Stomach smooth muscle (tissue), 2 donors: ENCODE data around the gene PDZK1IP1.
A peak's percentile ranks its signal among the peaks of the same experiment; 100 is the strongest.

Source experiments
- H3K27ac ChIP-seq: one replicate; pipeline ENCODE4 v1.7.0; 2013; ENCODE audit warnings: mild to moderate bottlenecking, low read length, inconsistent platforms
- H3K27me3 ChIP-seq, 2 donors: one replicate each; pipeline ENCODE4 v1.7.0; 2013; ENCODE audit warnings: low read length in 2 of 2; ENCODE audit not compliant: insufficient read depth in 2 of 2, control insufficient read depth in 1 of 2
- H3K36me3 ChIP-seq, 2 donors: one replicate each; pipeline ENCODE4 v1.7.0; 2013; ENCODE audit warnings: low read length in 2 of 2; ENCODE audit not compliant: control insufficient read depth in 2 of 2, insufficient read depth in 2 of 2
- H3K4me1 ChIP-seq: one replicate; pipeline ENCODE4 v1.7.0; 2013; ENCODE audit warnings: low read length; ENCODE audit not compliant: control insufficient read depth, insufficient read depth
- H3K4me3 ChIP-seq, 2 donors: one replicate each; pipeline ENCODE4 v1.7.0; 2013; ENCODE audit warnings: low read length in 2 of 2
- H3K9ac ChIP-seq, 2 donors: one replicate each; pipeline ENCODE4 v1.7.0; 2013; ENCODE audit warnings: low read length in 2 of 2, mild to moderate bottlenecking in 1 of 2
- H3K9me3 ChIP-seq, 2 donors: one replicate each; pipeline ENCODE4 v1.7.0; 2013; ENCODE audit warnings: low read length in 2 of 2; ENCODE audit not compliant: control insufficient read depth in 2 of 2
- donor health status: healthy.
- donor health status: Pancreatic carcinoma.

PDZK1IP1 gene

DNA sequence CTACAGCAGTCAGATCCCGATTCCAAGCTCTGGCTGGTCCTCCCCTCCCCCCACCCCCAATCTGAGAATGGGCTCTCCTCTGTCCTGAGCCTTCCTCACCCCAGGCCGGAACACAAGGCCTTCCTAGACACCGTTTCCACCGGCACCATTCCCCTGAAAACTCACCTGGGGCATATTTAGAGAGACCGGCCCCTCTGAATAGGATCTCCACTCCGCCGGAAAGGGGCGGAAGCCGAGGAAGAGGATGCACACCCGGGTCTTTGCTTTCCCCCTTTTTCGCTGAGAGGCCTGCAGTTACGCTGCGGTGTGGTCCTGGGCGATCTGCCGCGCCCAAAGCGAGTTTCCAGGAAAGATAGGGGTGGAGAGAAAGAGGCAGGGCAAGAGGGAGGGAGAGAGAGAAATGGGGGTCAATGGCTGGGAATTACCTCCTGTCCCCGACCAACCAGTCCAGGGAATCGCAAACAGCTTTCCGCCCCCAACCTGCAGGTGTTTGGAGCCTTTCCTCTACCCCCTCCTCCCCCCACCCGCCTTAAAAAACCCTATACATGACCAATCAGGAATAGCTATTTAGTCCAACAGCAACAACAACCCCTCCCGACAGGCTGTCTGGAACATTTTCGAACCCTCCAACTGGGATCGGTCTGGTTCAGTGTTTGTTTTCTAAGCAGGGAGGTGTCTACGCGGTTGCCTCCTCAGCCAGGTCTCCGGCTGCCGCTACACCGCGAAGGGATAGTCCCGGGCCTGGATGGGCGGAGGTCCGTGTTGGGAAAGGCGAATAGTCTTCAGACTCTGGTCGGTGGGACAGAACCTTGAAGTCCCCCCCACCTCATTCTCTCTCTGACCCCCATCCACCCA lies 39.4 kb upstream of the PDZK1IP1 start:
- Histone ChIP-seq H3K27me3 (peaks cover 84 to 95% of the 10 kb centered on the region in 2 donors), H3K9me3 (peaks cover 0 to 2% of the 10 kb centered on the region in 2 donors), H3K4me1 (peaks cover 21% of the 10 kb centered on the region), H3K36me3 (no peaks in the 10 kb centered on the region), H3K9ac (no peak overlapping the region), H3K4me3 (peak overlapping the region in 1 of 2 donors; percentile 35), H3K27ac (peak overlapping the region; percentile 24)

DNA sequence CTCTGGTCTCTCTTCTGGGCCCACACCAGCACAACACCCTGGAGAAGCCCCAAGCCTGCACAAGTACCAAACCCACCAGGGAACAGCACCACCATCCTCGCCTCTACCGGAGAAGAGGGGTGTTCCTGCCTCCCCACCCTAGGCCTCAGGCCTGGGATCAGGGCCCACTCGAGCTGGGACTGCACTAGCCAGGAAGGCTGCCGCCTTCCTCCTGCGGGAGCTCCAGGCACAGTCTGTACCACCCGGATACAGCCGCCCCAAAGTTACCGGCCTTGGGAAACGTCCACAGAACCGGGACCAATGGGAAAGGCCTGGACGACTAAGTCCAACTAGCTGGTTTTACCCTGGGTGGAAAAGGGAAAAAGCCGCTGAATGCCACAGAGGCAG lies 38.8 kb upstream of the PDZK1IP1 start:
- Histone ChIP-seq H3K9me3 (peaks cover 0 to 1% of the 10 kb centered on the region in 2 donors), H3K4me3 (no peak overlapping the region), H3K4me1 (peaks cover 21% of the 10 kb centered on the region), H3K27me3 (peaks cover 87 to 96% of the 10 kb centered on the region in 2 donors), H3K9ac (no peak overlapping the region), H3K27ac (no peak overlapping the region), H3K36me3 (no peaks in the 10 kb centered on the region)

DNA sequence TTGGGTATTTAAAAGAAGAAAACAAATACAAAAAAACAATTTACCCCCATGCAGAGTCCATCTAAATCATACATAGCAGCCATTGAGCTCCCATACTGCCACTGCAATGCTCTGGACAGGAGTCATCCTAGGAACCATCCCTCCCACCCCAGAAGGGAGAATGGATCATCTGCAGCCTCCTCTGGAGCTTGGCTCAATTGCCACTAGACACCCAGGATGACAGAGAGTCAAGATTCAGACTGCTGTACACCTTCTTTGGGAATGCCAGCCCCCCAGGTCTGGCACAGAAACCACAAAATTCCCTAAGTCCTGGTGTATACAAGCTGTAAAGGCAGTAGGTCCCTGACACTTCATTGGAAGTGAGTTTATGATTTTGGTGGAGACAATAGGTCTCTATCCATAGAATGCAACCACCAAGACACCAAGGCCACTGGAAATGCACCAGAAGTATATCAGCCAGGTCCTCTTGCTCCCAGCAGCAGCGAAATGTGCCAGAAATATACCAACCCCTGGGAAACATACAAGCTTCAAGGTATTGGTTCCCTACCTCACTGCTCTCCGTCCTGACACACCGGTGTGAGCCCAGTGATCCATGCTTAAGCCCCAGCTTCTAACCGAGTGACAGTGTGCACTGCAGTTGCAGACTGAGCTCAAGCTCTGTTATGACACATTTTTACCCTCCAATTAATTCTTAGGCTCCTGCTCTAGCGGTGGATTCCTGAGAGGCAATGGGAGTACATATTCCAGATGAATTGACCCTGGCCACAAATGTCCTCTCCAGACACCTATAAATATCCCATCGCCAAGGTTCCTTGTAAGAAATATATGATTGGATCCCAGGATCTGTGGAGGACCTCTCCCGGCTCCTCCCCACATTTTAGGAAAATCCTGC lies 37.8 kb upstream of the PDZK1IP1 start:
- Histone ChIP-seq H3K4me1 (peaks cover 21% of the 10 kb centered on the region), H3K9ac (no peak overlapping the region), H3K36me3 (no peaks in the 10 kb centered on the region), H3K27me3 (peaks cover 88 to 97% of the 10 kb centered on the region in 2 donors), H3K9me3 (peaks cover 0 to 3% of the 10 kb centered on the region in 2 donors), H3K27ac (no peak overlapping the region), H3K4me3 (no peak overlapping the region)

DNA sequence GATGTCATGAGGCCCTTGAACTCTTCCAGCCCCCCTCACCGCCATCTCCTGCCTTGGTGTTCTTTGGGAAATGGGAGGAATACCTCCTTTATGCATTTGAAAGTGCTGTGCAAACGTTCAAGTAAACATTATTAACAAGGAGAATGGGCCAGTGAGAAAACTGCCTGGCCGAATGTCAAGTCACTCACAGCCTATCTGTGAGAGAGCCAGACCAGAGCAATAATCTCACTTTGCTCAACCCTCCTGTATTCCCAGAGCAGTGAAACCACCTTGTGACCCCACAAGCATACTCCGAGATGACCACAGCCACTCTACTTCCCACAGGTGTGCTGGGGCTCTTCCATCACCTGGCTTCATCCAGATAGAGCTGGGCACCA lies 37.0 kb upstream of the PDZK1IP1 start:
- peaks cover 18% of the 10 kb centered on the region for H3K4me1 ChIP-seq
- H3K27ac ChIP-seq = no peak overlapping the region
- H3K27me3 ChIP-seq = peaks cover 87 to 96% of the 10 kb centered on the region in 2 donors
- H3K9me3 ChIP-seq = peaks cover 0 to 3% of the 10 kb centered on the region in 2 donors
- H3K36me3 ChIP-seq = no peaks in the 10 kb centered on the region
- no peak overlapping the region for H3K4me3 ChIP-seq
- H3K9ac ChIP-seq = no peak overlapping the region

DNA sequence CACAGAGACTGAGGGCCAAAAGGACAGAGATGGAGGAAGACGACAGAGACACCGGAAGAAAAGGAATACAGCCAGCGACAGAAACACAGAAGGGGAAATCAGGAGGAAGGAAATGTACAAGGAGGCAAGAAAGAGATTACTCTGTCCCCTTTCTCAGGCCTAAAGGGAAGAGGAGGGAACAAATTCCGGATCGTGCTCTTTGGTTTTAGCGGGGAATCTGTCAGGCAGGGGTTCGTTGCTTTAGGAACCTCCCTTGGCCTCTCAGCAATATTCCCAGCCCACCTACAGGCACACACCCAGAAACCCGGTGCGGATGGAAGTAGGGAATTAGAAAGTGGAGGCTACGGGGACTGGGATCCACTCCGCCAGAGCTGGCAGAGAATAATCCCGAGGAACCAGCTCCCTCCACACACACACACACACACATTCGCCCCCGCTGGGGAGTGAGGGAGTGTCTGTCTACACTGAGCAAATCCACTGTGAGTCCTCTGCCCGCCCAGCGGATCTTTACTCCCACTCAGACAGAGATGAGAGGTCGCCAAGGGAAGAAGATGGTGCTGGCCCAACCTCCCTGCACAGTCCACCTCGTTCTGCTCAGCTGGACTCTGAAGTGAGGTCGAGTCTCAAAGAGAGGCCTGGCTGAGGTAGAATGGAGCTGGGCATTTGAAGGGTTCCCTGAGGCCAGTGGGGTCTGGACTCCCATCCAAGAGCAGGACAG lies 36.4 kb upstream of the PDZK1IP1 start:
- no peak overlapping the region for H3K27ac ChIP-seq
- H3K4me3 ChIP-seq = no peak overlapping the region
- no peak overlapping the region for H3K9ac ChIP-seq
- peaks cover 13% of the 10 kb centered on the region for H3K4me1 ChIP-seq
- H3K27me3 ChIP-seq = peaks cover 84 to 96% of the 10 kb centered on the region in 2 donors
- no peaks in the 10 kb centered on the region for H3K36me3 ChIP-seq
- H3K9me3 ChIP-seq = peaks cover 0 to 3% of the 10 kb centered on the region in 2 donors

DNA sequence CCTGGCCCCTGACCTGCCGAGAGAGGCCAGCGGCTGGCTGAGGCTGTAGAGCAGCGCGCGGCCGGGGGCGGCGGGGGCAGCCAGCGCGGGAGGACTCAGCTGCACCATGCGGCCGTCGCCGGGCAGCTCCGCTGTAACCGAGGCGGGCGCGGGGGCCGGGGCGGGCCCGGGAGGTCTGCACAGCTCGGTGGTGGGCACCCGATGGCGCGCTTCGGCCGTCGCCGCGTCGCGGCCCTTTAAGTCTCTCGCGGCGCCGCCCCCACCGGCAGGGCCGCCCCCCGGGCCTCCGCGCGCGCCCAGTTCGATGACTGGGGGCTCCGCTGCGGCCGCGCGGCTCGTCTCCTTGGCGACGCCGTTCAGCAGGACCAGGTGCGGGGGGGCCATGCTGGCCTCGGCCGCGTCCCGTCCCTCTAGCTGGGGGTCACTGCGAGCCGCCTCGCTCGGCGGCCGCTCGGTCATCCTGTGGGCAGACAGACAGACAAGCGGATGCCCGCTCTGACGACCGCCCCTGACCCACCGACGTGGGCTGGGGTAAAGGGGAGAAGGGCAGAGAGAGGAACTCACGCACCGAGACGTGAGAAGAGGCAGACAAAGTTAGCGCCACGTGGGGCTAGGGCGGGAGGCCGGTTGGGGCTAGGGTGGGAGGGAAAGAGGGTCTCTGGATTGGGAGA lies 35.7 kb upstream of the PDZK1IP1 start:
- Histone ChIP-seq H3K27ac (no peak overlapping the region), H3K4me1 (peaks cover 12% of the 10 kb centered on the region), H3K9ac (no peak overlapping the region)

DNA sequence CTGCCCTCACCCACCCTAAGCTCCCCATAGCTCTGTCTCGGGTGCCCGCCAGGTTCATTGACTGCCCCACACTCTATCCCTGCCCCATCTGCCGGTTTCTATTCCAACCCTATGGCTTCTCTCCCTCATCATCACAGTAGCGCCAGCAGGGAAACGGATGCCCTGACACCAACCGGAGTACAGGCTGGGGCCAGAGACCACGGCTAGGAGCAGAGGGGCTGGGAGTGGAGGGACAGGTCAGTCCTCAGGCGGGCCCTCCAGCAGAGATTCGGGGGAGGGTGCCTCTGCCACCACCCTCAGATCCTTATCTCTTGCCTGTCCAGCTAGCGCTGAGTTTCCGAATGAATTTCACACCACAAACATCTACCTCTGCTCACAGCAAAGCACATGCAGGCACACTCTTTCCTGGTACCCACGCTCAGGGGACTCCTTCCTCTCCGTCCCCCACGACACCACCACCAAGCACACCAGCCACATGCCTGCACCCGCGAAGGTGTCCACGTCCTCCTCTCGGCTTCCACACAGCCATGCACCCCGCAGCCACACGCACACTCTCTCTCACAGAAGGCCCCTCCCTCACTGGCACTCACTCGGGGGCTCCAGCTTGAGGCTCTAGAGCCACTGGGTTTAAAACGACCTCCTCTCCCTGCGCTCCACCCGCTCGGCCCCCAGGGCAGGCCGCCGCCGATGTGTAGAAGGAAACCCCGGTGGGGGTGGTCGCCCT lies 35.0 kb upstream of the PDZK1IP1 start:
- no peak overlapping the region for H3K27ac ChIP-seq
- H3K27me3 ChIP-seq = peaks cover 75 to 90% of the 10 kb centered on the region in 2 donors
- H3K4me1 ChIP-seq = peaks cover 12% of the 10 kb centered on the region
- H3K4me3 ChIP-seq = peak overlapping the region in 1 of 2 donors; percentile 40
- H3K36me3 ChIP-seq = no peaks in the 10 kb centered on the region
- H3K9me3 ChIP-seq = peaks cover 0 to 3% of the 10 kb centered on the region in 2 donors
- no peak overlapping the region for H3K9ac ChIP-seq

More for the DNA sequence above, 35.7 kb upstream of the PDZK1IP1 start:
- no peaks in the 10 kb centered on the region for H3K36me3 ChIP-seq
- peak overlapping the region in 1 of 2 donors; percentile 55 for H3K4me3 ChIP-seq
- peaks cover 80 to 94% of the 10 kb centered on the region in 2 donors for H3K27me3 ChIP-seq
- peaks cover 0 to 3% of the 10 kb centered on the region in 2 donors for H3K9me3 ChIP-seq

DNA sequence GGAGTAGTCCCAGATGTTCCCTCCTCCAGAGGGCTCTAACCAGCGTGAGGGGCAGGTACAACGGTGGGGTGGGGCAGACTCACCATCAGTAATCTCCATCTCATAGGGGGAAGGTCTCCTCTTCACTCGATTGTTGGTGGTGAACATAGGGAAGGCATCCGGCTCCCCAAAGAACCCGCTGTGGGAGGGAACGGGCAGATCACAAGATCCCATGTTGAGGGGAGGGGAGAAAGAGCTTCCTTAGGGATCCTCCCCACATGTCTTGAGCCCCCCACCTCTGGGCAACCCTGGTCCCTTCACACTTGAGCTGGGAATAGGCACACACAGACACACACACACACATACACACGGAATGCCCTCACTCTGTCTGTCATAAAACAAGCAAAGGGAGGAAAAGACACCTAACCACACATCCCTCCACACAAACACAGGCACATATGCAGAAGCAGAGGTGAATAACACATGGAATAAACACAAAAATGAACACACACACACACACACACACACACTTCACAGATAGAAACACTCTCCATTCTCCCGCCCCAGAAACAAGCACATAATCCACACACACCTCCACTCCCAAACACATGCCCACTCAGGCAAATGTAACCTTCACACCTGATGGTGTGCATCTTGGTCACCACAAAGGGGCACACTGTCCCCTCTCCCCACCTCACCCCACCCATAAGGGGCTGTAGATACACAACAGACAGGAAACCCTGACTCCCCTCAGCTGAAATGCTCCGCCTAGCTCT lies 34.3 kb upstream of the PDZK1IP1 start:
- H3K9ac ChIP-seq = no peak overlapping the region
- no peaks in the 10 kb centered on the region for H3K36me3 ChIP-seq
- H3K4me1 ChIP-seq = peaks cover 7% of the 10 kb centered on the region
- H3K27me3 ChIP-seq = peaks cover 68 to 83% of the 10 kb centered on the region in 2 donors
- H3K4me3 ChIP-seq = no peak overlapping the region
- no peak overlapping the region for H3K27ac ChIP-seq
- H3K9me3 ChIP-seq = peaks cover 0 to 3% of the 10 kb centered on the region in 2 donors
